HG02973 (cell line): ENCODE measurements around the gene COL27A1.

Source experiments
- ATAC-seq: cut with Tn5 transposase; IDR thresholded peaks from one replicate; pipeline ENCODE4 v1.9.1; 2021; ENCODE audit warnings: moderate library complexity; ENCODE audit not compliant: unreplicated experiment

Gene COL27A1

GRCh38 chr9:114166103-114166470 lies 10.8 kb downstream of the COL27A1 start:
- no peak for ATAC-seq

- ATAC-seq = no peak
Observed at GRCh38 chr9:114166614-114167572, 11.6 kb downstream of the COL27A1 start.

DNA sequence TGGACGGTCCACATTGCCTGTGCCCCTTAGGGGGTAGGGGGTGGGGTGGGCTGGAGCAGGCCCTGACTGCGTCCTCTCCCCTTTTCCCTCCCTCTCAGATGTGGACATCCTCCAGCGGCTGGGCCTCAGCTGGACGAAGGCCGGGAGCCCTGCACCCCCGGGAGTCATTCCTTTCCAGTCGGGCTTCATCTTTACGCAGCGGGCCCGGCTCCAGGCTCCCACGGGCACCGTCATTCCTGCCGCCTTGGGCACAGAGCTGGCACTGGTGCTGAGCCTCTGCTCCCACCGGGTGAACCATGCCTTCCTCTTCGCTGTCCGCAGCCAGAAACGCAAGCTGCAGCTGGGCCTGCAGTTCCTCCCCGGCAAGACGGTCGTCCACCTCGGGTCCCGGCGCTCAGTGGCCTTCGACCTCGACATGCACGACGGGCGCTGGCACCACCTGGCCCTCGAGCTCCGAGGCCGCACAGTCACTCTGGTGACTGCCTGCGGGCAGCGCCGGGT lies 12.3 kb downstream of the COL27A1 start:
- no peak for ATAC-seq

DNA sequence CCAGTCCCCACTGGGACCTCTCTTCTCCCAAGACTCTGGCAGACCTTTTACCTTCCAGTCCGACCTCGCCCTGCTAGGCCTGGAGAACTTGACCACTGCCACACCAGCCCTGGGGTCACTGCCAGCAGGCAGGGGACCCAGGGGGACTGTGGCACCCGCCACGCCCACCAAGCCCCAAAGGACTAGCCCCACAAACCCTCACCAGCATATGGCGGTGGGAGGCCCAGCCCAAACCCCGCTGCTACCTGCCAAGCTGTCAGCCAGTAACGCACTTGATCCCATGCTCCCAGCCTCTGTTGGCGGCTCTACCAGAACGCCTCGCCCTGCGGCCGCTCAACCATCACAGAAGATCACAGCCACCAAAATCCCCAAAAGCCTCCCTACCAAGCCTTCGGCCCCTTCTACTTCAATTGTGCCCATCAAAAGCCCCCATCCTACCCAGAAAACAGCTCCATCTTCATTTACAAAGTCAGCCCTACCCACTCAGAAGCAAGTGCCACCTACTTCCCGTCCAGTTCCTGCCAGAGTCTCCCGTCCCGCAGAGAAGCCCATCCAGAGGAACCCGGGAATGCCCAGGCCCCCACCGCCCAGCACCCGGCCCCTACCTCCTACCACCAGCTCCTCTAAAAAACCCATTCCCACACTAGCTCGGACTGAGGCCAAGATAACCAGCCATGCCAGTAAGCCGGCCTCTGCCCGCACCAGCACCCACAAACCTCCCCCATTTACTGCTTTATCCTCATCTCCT lies 13.1 kb downstream of the COL27A1 start:
- ATAC-seq = no peak

DNA sequence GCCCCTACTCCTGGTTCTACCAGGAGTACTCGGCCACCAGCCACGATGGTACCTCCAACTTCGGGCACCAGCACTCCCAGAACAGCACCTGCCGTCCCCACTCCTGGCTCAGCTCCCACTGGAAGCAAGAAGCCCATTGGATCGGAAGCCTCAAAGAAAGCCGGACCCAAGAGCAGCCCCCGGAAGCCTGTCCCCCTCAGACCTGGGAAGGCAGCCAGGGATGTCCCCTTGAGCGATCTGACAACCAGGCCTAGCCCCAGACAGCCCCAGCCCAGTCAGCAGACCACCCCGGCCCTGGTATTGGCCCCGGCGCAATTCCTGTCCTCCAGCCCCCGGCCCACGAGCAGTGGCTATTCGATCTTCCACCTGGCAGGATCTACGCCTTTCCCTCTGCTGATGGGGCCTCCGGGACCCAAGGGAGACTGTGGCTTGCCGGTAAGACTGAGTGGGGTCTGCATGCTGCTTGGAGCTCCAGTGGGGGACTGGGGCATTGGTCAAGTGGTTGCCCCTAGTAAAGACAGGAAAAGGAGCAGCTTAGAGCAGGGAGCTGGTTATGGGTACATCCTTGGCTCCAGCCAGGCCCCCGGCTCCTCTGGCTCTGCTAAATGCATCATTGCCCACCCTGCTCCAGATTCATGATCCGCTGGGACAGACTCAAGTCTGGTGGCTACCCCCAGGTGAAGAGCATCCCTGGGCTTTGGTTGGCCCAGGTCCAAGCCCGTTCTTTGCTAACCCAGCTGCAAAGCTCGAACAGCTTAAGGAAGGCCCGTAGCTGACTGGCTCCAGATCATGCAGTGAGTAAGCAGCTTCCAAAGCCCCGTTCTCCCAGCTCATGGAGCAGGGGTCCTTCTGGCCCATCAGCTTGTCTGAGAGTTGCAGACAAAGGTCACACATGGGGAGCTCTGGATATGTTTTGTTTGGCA lies 14.0 kb downstream of the COL27A1 start:
- no peak for ATAC-seq

DNA sequence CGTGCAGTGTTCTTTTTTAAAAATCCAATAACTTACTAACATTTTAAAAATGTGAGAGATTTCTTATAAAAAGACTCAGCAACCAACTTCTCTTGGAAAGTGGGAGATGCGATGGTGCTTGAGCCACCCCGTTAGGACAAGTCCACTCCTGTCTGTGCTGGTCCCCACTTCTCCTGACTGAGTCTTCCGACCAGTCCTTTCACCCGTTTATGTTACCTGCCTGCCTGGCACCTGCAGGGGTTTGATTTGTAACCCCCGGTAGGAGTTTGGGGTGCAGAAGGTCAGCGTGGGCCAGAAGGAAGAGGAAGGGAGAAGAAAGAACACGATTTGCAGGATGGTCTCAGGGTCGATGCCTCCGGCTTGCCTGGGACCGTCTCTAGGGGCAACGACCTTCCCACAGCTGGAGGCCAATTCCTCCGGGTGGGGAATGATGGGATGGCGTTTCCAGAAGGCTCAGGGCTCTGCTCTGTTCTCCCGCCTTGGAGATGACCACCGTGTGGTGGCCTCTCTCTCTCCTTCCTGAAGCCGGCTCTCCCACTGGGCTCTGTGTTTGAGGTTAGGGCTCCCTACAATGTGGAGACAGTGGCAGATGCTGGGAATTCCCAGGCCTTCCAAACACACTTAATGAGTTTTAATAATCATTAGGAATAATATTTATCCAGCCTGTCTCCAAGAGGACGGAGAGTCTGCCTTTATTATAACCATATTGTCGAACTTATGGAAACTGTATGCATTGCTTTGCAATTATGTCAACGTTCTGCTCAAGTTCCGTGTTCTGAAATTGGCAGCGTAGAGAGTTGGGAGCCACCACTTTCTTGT lies 14.8 kb downstream of the COL27A1 start:
- ATAC-seq = no peak

DNA sequence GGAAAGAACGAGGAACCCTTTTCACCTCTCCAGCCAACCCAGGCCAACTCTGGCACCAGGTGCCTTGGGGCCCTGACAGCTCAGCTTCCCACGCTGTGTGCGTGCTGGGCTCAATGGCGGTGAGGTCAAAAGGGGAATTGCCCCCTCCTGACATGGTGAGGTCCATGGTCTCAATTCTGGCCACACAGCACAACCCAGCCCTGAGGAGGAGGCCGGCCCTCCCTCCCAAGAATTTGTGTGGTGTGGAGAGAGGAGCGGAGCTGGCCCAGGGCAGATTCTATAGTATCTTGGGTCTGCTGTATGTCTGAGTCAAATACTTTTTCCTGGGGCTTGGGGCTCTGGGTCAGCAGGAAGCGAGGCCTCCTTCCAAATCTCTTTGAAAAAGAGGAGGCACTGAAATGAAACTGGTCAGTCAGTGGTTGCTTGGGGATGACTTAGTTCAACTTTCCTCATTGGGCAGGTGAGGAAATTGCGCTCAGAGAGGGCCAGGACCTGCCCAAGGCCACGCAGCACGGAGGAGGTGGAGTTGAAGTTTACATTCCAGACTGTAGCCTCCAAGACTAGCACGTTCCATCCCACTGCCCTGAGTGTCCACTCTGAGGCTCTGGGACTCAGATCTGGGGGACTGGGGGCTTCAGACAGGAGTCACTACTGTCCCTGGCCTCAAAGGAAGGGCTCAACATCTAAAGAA lies 15.6 kb downstream of the COL27A1 start:
- ATAC-seq = no peak

DNA sequence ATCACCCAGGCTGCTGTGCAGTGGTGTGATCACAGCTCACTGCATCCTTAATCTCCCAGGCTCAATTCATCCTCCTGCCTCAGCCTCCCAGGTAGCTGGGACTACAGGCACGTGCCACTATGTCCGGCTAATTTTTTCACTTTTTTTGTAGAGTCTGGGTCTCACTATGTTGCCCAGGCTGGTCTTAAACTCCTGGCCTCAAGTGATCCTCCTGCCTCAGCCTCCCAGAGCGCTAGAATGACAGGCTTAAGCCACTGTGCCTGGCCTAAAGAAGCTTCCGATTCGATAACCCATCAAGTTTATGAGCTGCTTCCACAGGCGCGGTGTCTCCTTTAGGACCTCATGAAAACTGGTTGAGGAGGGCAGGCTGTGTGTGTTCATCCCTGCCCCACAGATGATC lies 16.2 kb downstream of the COL27A1 start:
- no peak for ATAC-seq

DNA sequence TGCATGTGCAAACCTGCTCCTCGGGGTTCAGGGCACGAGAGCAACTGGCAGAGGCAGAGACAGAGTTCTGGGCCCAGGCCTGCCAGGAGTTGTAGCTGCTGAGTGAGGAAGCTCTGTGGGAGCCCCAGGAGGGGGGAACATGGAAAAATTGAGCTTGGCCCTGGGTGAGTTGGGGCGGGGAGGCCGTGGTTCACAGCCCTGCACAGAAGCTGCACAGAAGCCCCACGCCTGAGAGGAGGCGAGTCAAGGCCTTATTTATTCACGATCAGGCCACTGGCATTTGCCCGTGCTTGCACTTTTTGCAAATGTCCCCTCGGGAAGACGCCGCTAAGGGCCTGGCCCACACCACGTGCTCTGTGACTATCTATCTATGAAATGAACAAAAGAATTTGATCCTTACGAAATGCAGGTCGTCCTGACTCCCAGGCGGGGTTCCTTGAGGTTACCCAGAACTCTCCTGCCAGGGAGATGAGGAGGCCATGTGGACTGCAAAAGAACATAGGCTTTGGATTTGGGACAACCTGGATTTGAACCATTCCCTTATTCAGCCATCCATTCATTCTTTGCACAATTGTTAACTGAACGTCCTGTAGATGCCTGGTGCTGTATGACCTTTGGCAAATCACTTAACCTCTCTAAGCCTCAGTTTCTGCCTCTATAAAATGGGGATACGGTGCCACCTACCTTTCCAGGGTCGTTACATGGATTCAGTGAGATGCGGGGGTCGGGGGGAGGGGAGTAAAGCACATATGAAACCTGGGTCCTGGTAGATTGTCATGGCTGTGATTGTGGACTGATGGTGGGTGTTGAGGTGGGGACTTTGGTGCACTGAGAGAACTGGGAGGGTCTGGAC lies 17.9 kb downstream of the COL27A1 start:
- no peak for ATAC-seq

DNA sequence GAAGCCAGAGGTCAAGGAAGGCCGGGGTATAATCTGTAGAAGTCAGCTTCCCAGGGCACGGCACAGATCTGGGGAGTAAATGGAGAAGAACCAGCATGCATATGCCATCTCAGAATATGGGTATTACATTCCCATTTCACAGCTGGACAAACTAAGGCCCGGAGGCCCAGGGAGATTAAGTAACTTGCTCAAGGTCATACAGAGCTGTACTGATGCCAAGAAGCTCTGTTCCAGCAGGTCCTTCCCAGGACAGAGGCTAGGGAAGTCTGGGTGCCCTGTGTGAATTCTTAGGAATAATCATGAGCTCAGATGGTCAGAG lies 19.2 kb downstream of the COL27A1 start:
- ATAC-seq = no peak

GRCh38 chr9:114174876-114175771 lies 19.8 kb downstream of the COL27A1 start:
- ATAC-seq = no peak

DNA sequence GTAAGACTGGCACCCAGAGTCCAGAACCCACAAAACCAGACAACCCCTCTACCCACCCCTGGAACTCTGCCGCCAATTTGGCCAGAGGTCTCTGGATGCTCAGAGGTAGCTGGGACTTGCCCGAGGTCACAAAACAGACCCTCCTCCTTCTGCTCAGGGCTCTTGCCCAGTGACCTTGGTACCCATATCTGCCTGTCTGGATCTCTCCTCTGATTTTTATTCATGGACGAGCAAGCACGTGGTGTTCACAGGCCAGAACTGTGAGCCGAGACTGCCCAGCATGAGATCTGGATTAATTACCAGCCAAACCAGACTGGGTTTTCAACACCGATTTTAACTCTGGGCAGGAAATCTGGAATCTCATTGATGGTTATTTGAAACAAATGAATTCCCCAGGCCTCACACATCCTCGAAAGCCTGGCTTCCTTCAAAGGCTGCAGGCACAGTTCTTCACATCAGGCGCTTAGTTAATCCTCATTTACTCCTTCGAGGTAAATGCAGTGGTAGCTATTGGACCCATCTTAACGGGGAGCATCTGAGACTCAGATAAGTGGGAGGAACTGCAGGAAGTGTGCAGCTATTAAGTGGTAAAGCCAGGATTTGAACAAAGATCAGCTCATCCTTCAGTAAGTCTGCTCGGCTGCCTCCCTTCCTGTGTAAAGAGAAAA lies 21.4 kb downstream of the COL27A1 start:
- no peak for ATAC-seq

GRCh38 chr9:114177423-114178064 lies 22.2 kb downstream of the COL27A1 start:
- no peak for ATAC-seq

- no peak for ATAC-seq
Observed at GRCh38 chr9:114178076-114178475, 22.7 kb downstream of the COL27A1 start.

DNA sequence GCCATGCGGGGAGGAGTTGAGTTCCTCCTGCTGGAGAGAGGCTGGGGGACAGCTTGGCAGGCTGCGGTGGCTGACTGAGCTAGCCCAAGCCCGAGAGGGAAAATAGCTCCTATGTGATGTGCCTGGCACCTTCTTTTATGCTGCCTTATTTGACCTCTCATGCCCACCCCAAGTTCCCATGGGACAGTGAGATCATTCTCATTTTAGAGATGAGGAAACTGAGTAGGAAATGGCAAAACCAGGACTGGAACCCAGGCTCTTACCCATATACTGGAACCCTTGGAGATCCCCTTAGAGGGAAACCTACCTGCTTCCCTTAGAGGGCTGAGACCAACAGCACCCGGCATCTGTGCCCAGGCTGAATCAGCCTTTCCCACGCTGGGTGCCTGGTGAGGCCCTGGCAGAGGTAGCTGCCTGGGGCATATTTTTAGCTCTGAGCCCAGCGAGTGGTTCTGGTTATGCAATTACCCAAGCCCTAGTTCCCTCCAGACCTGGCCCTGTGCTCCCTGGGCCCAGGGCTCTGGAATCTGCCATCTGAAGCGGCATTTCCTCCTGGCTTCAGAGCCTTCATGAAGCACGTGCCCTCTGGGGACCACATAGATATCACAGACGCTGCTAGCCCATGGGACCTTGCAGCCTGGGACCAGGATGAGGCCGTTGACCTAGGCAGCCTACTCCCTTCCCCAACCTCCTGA lies 23.6 kb downstream of the COL27A1 start:
- ATAC-seq = no peak

- no peak for ATAC-seq
Observed at GRCh38 chr9:114179516-114179915, 24.2 kb downstream of the COL27A1 start.
